COLO668 (cell line): ENCODE results near the gene C8G.
A peak's percentile ranks its signal among the peaks of the same experiment; 100 is the strongest.

Experiments used
- DNase-seq: peaks from one replicate; lab custom pipeline; 2025; ENCODE audit not compliant: unreplicated experiment; lab: John Stamatoyannopoulos, UW

C8G gene

GRCh38 chr9:136964833-136965422 lies 19.9 kb downstream of the C8G start:
- DNase-seq, result no peak

GRCh38 chr9:136965771-136966484 lies 20.9 kb downstream of the C8G start:
- DNase-seq, result no peak

- peak; percentile 14 for DNase-seq
These were observed 23.5 kb downstream of the C8G start for GRCh38 chr9:136968333-136969127.

- no peak for DNase-seq
These were observed 24.1 kb downstream of the C8G start for GRCh38 chr9:136969150-136969549.

GRCh38 chr9:136969774-136970173 lies 24.7 kb downstream of the C8G start:
- no peak for DNase-seq

- DNase-seq, result no peak
These were observed 25.3 kb downstream of the C8G start for GRCh38 chr9:136970361-136970760.

GRCh38 chr9:136971746-136972145 lies 26.7 kb downstream of the C8G start:
- DNase-seq, result no peak

- no peak for DNase-seq
These were observed 27.3 kb downstream of the C8G start for GRCh38 chr9:136972335-136972734.

GRCh38 chr9:136972743-136973142 lies 27.7 kb downstream of the C8G start:
- no peak for DNase-seq

GRCh38 chr9:136973618-136974617 lies 28.9 kb downstream of the C8G start:
- DNase-seq, result no peak

- no peak for DNase-seq
These were observed 29.9 kb downstream of the C8G start for GRCh38 chr9:136974817-136975535.

GRCh38 chr9:136975644-136976043 lies 30.6 kb downstream of the C8G start:
- DNase-seq, result peak; percentile 33

GRCh38 chr9:136977223-136977622 lies 32.2 kb downstream of the C8G start, which contains the start of gene PTGDS:
Gene PTGDS, plus strand, starts transcription at chr9:136977504. Its CDS starts 75 bp downstream, at chr9:136977579.
- no peak for DNase-seq

- no peak for DNase-seq
These were observed 32.6 kb downstream of the C8G start for GRCh38 chr9:136977649-136978072.

- DNase-seq, result peak; percentile 74
These were observed 33.2 kb downstream of the C8G start for GRCh38 chr9:136978073-136978864.

- DNase-seq, result no peak
These were observed 34.0 kb downstream of the C8G start for GRCh38 chr9:136978865-136979544.

- no peak for DNase-seq
These were observed 34.9 kb downstream of the C8G start for GRCh38 chr9:136979769-136980587.
